Measurements from ENCODE around the gene EEFSEC.

- TF ChIP-seq ATF2 (IDR thresholded peaks at IDR 0.05; ENCODE audit: low read length): no peak
- TF ChIP-seq CTCF (IDR thresholded peaks at IDR 0.05; ENCODE audit: control extremely low read depth in 1 of 3, insufficient read depth in 1 of 3, low read depth in 1 of 3, low read length in 3 of 3): no peak
- no peak for TF ChIP-seq TEAD4 (IDR thresholded peaks at IDR 0.05; ENCODE audit: low read depth, low read length)
- no peak for TF ChIP-seq EGR1 (IDR thresholded peaks at IDR 0.05; ENCODE audit: borderline replicate concordance, low read depth, low read length)
- TF ChIP-seq TBP (IDR thresholded peaks at IDR 0.05; ENCODE audit: low read depth, low read length): no peak
- no peak for TF ChIP-seq YY1 (IDR thresholded peaks at IDR 0.05; ENCODE audit: low read depth, low read length)
- no peak for TF ChIP-seq SUZ12 (IDR thresholded peaks at IDR 0.05; ENCODE audit: low read length)
- TF ChIP-seq RXRA (IDR thresholded peaks at IDR 0.05; ENCODE audit: insufficient read depth, low read depth, low read length): no peak
Measured at GRCh38 chr3:128439226-128439625, 285.9 kb downstream of the EEFSEC start.
